Natural killer cell treated with Interleukin-12 subunit alpha and Interleukin-12 subunit beta and Interleukin-15 and Interleukin-18, amount 100 ng/mL, for 72 hours (primary cell): ENCODE data around the gene ALMS1. TPM values are rescaled to one million over a fixed set of nuclear protein-coding genes. Genes with fewer than 3 reads are reported as not detected.
"Not testable (repeated sequence)": the region's sequence is repeated elsewhere in the genome, so short reads cannot be mapped to it uniquely, and the experiment has no call there.

Experiments used
- ATAC-seq, 2 donors: fragments of 150-1000 bp; cut with Tn5 transposase in 1 of 2; sonication (Bioruptor Pico), chemical (Tn5 transposase) in 1 of 2; 2 replicates each; pipeline ENCODE4 v1.10.0; 2021
- DNase-seq: peaks from one replicate; pipeline ENCODE4 v3.0.0; 2022; ENCODE audit warnings: low spot score
- H3K27ac Mint-ChIP-seq, 2 donors: 1 replicate in 1 of 2; 2 replicates in 1 of 2; pipeline ENCODE4 v1.8.0; 2022; ENCODE audit warnings: mixed read lengths in 2 of 2, mild to moderate bottlenecking in 1 of 2, moderate library complexity in 1 of 2
- H3K27me3 Mint-ChIP-seq, 2 donors: 1 replicate in 1 of 2; 2 replicates in 1 of 2; pipeline ENCODE4 v1.8.0; 2022; ENCODE audit warnings: mixed read lengths in 2 of 2
- H3K36me3 Mint-ChIP-seq: one replicate; pipeline ENCODE4 v1.8.0; 2022; ENCODE audit warnings: mixed read lengths
- H3K4me1 Mint-ChIP-seq, 2 donors: 1 replicate in 1 of 2; 2 replicates in 1 of 2; pipeline ENCODE4 v1.8.0; 2022; ENCODE audit warnings: low read depth in 2 of 2, mixed read lengths in 2 of 2, mild to moderate bottlenecking in 1 of 2
- H3K4me3 Mint-ChIP-seq: one replicate; pipeline ENCODE4 v1.8.0; 2022; ENCODE audit warnings: mixed read lengths
- H3K9me3 Mint-ChIP-seq: 2 replicates; pipeline ENCODE4 v1.8.0; 2022; ENCODE audit warnings: mixed read lengths
- total RNA-seq, 2 donors: library from RNA; stranded (reverse); gene quantifications; one replicate each; pipeline ENCODE4 v1.2.3, GENCODE V29; 2022

ALMS1 gene
- total RNA-seq, 2 donors from 2014 or later: 20.4 to 29.0 TPM

DNA sequence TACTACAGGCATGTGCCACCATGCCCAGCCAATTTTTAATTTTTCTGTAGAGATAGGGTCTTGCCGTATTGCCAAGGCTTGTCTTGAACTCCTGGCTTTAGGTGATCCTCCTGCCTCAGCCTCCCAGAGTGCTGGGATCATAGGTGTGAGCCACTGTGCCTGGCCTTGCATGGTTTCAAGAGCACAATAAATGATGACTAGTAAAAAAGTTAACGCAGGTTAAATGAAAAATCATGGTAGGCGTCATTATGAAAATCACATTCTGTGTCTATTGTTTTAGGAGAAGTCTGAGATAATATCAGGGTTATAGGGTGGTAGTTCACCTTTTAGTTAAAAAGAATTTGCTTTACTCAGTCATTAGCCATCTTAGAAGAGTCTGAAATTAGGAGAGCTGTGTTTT, 38.3 kb downstream of the ALMS1 start:
- H3K4me3 Mint-ChIP-seq: no peak overlapping the region
- no peaks in the 10 kb centered on the region for H3K4me1 Mint-ChIP-seq
- no peaks in the 10 kb centered on the region for H3K27me3 Mint-ChIP-seq
- H3K36me3 Mint-ChIP-seq: peaks cover 5% of the 10 kb centered on the region
- ATAC-seq: no peak
- DNase-seq: no peak
- H3K9me3 Mint-ChIP-seq: no peaks in the 10 kb centered on the region
- H3K27ac Mint-ChIP-seq: no peak overlapping the region

GRCh38 chr2:73426176-73426575, 40.5 kb downstream of the ALMS1 start:
- Mint-ChIP-seq H3K9me3 (no peaks in the 10 kb centered on the region), H3K4me3 (no peak overlapping the region), H3K27me3 (no peaks in the 10 kb centered on the region), H3K27ac (no peak overlapping the region), H3K36me3 (peaks cover 5% of the 10 kb centered on the region), H3K4me1 (no peaks in the 10 kb centered on the region)
- ATAC-seq (no peak), DNase-seq (no peak)

DNA sequence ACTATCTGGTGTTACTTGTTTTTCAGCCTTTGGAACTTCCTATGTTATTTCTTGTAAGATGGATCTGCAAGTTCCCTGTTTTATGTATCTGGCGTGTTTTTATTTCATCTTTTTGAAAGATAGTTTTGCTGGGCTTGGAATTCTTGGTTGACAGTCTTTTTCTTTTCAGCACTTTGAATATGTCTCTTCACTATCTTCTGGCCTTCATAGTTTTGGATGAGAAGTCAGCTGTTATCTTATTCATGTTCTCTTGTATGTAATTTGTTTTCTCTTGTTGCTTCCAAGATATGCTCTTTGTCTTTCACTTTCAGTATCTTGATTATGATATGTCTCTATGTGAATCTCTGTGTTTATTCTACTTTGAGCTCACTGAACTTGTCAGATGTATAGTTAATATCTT, 50.4 kb downstream of the ALMS1 start:
- DNase-seq (no peak), ATAC-seq (no peak)
- Mint-ChIP-seq H3K27ac (no peak overlapping the region), H3K36me3 (peaks cover 4% of the 10 kb centered on the region), H3K4me1 (no peaks in the 10 kb centered on the region), H3K9me3 (no peaks in the 10 kb centered on the region), H3K4me3 (no peak overlapping the region), H3K27me3 (no peaks in the 10 kb centered on the region)

DNA sequence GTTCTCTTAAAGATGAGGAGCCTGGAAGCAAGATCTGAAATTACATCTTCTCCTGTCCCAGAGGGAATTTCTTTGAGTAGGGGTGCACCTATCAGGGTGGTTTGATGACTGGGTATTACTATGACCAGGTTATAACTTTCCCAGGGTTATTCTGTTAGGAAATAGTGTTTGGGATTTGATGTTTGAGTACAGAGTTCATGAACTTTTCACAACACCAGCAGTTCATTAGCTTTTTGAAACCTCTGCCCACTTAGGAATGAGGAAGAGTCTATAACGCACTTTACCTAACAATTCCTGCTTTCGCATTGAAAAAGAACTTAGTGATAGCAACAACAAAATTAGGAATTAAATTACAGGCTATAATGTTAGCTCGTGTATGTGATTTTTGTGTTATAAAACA, 58.6 kb downstream of the ALMS1 start:
- peaks cover 14% of the 10 kb centered on the region for H3K36me3 Mint-ChIP-seq
- no peaks in the 10 kb centered on the region for H3K4me1 Mint-ChIP-seq
- no peaks in the 10 kb centered on the region for H3K27me3 Mint-ChIP-seq

GRCh38 chr2:73448856-73449255, 63.2 kb downstream of the ALMS1 start:
- Mint-ChIP-seq H3K27ac (no peak overlapping the region), H3K9me3 (no peaks in the 10 kb centered on the region), H3K36me3 (peaks cover 9% of the 10 kb centered on the region), H3K4me1 (no peaks in the 10 kb centered on the region), H3K4me3 (no peak overlapping the region), H3K27me3 (no peaks in the 10 kb centered on the region)
- ATAC-seq (no peak), DNase-seq (no peak)

More for the DNA sequence above, 58.6 kb downstream of the ALMS1 start:
- Mint-ChIP-seq H3K27ac (no peak overlapping the region), H3K9me3 (no peaks in the 10 kb centered on the region), H3K4me3 (no peak overlapping the region)
- DNase-seq: no peak
- no peak for ATAC-seq

DNA sequence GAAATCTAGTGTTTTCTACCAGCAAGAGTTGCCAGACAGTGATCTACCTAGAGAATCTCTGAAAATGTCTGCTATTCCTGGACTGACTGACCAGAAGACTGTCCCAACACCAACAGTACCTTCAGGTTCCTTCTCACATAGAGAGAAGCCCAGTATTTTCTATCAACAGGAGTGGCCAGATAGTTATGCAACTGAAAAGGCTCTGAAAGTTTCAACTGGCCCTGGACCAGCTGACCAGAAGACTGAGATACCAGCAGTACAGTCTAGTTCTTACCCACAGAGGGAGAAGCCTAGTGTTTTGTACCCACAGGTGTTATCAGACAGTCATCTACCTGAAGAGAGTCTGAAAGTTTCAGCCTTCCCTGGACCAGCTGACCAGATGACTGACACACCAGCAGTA, 63.8 kb downstream of the ALMS1 start:
- no peaks in the 10 kb centered on the region for H3K4me1 Mint-ChIP-seq
- ATAC-seq (no peak), DNase-seq (no peak)
- H3K4me3 Mint-ChIP-seq: no peak overlapping the region
- no peaks in the 10 kb centered on the region for H3K9me3 Mint-ChIP-seq
- H3K27ac Mint-ChIP-seq: no peak overlapping the region
- H3K27me3 Mint-ChIP-seq: no peaks in the 10 kb centered on the region
- H3K36me3 Mint-ChIP-seq: peaks cover 9% of the 10 kb centered on the region

DNA sequence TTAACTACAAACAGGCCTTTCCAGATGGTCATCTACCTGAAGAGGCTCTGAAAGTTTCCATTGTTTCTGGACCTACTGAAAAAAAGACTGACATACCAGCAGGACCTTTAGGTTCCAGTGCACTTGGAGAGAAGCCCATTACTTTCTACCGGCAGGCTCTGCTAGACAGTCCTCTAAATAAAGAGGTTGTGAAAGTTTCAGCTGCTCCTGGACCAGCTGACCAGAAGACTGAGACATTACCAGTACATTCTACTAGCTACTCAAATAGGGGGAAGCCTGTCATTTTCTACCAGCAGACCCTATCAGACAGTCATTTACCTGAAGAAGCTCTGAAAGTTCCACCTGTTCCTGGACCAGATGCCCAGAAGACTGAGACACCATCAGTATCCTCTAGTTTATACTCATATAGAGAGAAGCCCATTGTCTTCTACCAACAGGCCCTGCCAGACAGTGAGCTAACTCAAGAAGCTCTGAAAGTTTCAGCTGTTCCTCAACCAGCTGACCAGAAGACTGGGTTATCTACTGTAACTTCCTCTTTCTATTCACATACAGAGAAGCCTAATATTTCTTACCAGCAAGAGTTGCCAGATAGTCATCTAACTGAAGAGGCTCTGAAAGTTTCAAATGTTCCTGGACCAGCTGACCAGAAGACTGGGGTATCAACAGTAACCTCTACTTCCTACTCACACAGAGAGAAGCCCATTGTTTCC, 65.8 kb downstream of the ALMS1 start:
- peak overlapping the region in 1 of 2 donors; percentile 48 for H3K27ac Mint-ChIP-seq
- H3K36me3 Mint-ChIP-seq: peaks cover 15% of the 10 kb centered on the region
- no peaks in the 10 kb centered on the region for H3K4me1 Mint-ChIP-seq
- DNase-seq (no peak), ATAC-seq (peak in 1 of 2 donors; percentile 60)
- no peaks in the 10 kb centered on the region for H3K27me3 Mint-ChIP-seq
- no peak overlapping the region for H3K4me3 Mint-ChIP-seq
- H3K9me3 Mint-ChIP-seq: no peaks in the 10 kb centered on the region

DNA sequence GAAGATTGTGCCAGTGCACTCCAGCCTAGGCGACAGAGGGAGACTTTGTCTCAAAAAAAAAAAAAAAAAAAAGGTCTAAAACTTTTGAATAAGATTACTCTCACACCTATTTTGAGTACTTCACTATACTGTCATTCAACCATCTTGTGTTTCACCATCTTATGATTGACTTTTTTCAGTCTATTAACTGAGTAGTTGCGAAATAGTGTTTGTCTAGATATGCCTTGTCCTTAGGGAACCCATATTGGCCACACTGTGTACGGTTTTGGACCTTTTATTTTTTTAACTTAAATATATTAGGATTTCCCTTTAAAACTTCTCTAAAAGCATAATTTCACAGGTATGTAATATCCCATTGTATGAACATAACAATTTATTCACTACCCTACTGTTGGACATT, 72.3 kb downstream of the ALMS1 start:
- H3K27ac Mint-ChIP-seq: no peak overlapping the region
- H3K27me3 Mint-ChIP-seq: no peaks in the 10 kb centered on the region
- H3K4me3 Mint-ChIP-seq: no peak overlapping the region
- no peak for ATAC-seq
- H3K36me3 Mint-ChIP-seq: peaks cover 28% of the 10 kb centered on the region
- no peaks in the 10 kb centered on the region for H3K4me1 Mint-ChIP-seq
- no peak for DNase-seq
- H3K9me3 Mint-ChIP-seq: peaks cover 6% of the 10 kb centered on the region

GRCh38 chr2:73462388-73462787, 76.8 kb downstream of the ALMS1 start:
- H3K27me3 Mint-ChIP-seq, DNase-seq, H3K9me3 Mint-ChIP-seq, H3K4me3 Mint-ChIP-seq, H3K4me1 Mint-ChIP-seq, H3K27ac Mint-ChIP-seq, ATAC-seq: not testable (repeated sequence)
- peaks cover 22% of the 10 kb centered on the region for H3K36me3 Mint-ChIP-seq

DNA sequence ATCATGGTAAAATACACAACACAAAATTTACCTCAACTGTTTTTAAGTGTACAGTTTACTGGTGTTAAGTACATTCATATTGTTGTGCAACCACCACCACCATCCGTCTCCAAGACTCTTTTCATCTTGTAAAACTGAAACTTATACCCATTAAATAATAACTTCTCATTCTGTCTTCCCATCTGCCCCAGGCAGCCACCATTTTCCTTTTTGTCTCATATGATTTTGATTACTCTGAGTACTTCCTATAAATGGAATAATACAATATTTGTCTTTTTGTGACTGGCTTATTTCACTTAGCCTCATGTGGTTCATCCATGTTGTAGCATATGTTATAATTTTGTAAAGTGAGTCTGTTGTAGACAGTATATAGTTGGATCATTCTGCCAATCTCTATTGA, 82.7 kb downstream of the ALMS1 start:
- DNase-seq: no peak
- Mint-ChIP-seq H3K4me3 (no peak overlapping the region), H3K36me3 (peaks cover under 1% of the 10 kb centered on the region), H3K4me1 (no peaks in the 10 kb centered on the region), H3K9me3 (no peaks in the 10 kb centered on the region), H3K27me3 (no peaks in the 10 kb centered on the region), H3K27ac (no peak overlapping the region)
- no peak for ATAC-seq

DNA sequence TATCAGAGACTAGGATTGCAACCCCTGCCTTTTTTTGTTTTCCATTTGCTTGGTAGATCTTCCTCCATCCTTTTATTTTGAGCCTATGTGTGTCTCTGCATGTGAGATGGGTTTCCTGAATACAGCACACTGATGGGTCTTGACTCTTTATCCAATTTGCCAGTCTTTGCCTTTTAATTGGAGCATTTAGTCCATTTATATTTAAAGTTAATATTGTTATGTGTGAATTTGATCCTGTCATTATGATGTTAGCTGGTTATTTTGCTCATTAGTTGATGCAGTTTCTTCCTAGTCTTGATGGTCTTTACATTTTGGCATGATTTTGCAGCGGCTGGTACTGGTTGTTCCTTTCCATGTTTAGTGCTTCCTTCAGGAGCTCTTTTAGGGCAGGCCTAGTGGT, 98.2 kb downstream of the ALMS1 start:
- not testable (repeated sequence) for H3K4me3 Mint-ChIP-seq, DNase-seq, H3K27me3 Mint-ChIP-seq, ATAC-seq, H3K9me3 Mint-ChIP-seq, H3K27ac Mint-ChIP-seq, H3K4me1 Mint-ChIP-seq
- H3K36me3 Mint-ChIP-seq: peaks cover 17% of the 10 kb centered on the region

GRCh38 chr2:73487112-73487657, 101.5 kb downstream of the ALMS1 start:
- DNase-seq: no peak
- peaks cover 24% of the 10 kb centered on the region for H3K36me3 Mint-ChIP-seq

GRCh38 chr2:73488079-73488478, 102.4 kb downstream of the ALMS1 start:
- Mint-ChIP-seq H3K9me3 (peaks cover 3% of the 10 kb centered on the region), H3K4me3 (no peak overlapping the region), H3K4me1 (peaks cover 5 to 10% of the 10 kb centered on the region in 2 donors), H3K27me3 (no peaks in the 10 kb centered on the region), H3K27ac (no peak overlapping the region), H3K36me3 (peaks cover 25% of the 10 kb centered on the region)
- peak; percentile 36 to 43 for ATAC-seq
- no peak for DNase-seq

More at GRCh38 chr2:73487112-73487657, 101.5 kb downstream of the ALMS1 start:
- no peak for ATAC-seq
- Mint-ChIP-seq H3K27ac (no peak overlapping the region), H3K27me3 (no peaks in the 10 kb centered on the region), H3K9me3 (peaks cover 3% of the 10 kb centered on the region), H3K4me1 (peaks cover 5 to 10% of the 10 kb centered on the region in 2 donors), H3K4me3 (no peak overlapping the region)

DNA sequence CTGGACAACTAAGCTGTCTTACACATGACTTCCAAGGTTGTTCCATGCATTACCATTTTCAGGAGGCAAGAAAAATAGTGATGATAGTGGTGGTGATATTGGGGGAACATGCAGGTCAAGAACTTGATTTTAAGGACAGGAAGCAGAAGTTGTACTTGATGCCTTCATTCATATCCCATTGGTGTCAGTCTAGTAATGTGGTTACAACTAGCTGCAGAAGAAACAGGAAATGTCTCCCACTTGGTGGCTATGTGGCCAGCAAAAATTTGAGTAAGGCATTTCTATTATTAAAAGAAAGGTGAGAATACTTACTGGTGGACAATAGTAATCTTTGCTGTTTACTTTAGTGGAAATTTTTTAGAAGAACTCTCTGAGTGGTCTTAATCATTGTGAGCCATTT, 103.4 kb downstream of the ALMS1 start:
- Mint-ChIP-seq H3K9me3 (peaks cover 3% of the 10 kb centered on the region), H3K27ac (no peak overlapping the region), H3K27me3 (no peaks in the 10 kb centered on the region), H3K4me3 (no peak overlapping the region), H3K4me1 (peaks cover 5 to 12% of the 10 kb centered on the region in 2 donors), H3K36me3 (peaks cover 25% of the 10 kb centered on the region)
- no peak for DNase-seq
- no peak for ATAC-seq

DNA sequence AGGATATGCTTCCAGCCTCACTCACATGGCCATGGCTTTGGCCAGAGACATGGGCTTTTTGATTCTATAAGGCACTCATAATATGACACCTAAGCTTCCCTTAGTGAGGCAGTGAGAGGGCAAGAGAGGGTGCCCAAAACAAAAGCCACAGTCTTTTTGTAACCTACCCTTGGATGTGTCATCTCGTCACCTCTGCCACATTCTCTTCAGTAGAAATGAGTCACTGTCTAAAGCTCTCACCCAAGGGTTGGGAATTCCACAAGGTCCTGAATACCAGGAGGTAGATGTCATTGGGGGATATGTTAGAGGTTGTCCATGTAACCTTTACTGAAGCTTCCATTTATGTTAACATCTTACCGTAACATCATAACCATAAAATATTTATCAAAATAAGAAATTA, 108.4 kb downstream of the ALMS1 start:
- no peak overlapping the region for H3K27ac Mint-ChIP-seq
- H3K36me3 Mint-ChIP-seq: peaks cover 20% of the 10 kb centered on the region
- DNase-seq: no peak
- no peak overlapping the region for H3K4me3 Mint-ChIP-seq
- peak; percentile 57 to 67 for ATAC-seq
- peaks cover 1 to 16% of the 10 kb centered on the region in 2 donors for H3K4me1 Mint-ChIP-seq
- no peaks in the 10 kb centered on the region for H3K27me3 Mint-ChIP-seq
- no peaks in the 10 kb centered on the region for H3K9me3 Mint-ChIP-seq
